Parathyroid adenoma (tissue), 2 donors: ENCODE measurements around the gene SSR4.

ENCODE experiments used
- H2AFZ ChIP-seq: fragments of 300-600 bp; sonication (generic); one replicate; pipeline ENCODE4 v1.7.0; 2017; ENCODE audit warnings: antibody characterized with exemption, mild to moderate bottlenecking
- H3K27ac ChIP-seq: fragments of 300-600 bp; sonication (generic); one replicate; pipeline ENCODE4 v1.7.0; 2017
- H3K27me3 ChIP-seq: fragments of 300-600 bp; sonication (generic); one replicate; pipeline ENCODE4 v1.7.0; 2017; ENCODE audit warnings: low read length; ENCODE audit not compliant: control insufficient read depth, insufficient read depth
- H3K36me3 ChIP-seq: fragments of 300-600 bp; sonication (generic); one replicate; pipeline ENCODE4 v1.7.0; 2017; ENCODE audit warnings: low read length; ENCODE audit not compliant: control insufficient read depth, insufficient read depth
- H3K4me1 ChIP-seq: fragments of 300-600 bp; sonication (generic); one replicate; pipeline ENCODE4 v1.7.0; 2017; ENCODE audit warnings: control low read depth
- H3K4me2 ChIP-seq: fragments of 300-600 bp; sonication (generic); one replicate; pipeline ENCODE4 v1.7.0; 2017; ENCODE audit warnings: low read length
- H3K4me3 ChIP-seq: fragments of 300-600 bp; sonication (generic); one replicate; pipeline ENCODE4 v1.7.0; 2017; ENCODE audit warnings: low read depth, low read length
- H3K79me2 ChIP-seq: fragments of 300-600 bp; sonication (generic); one replicate; pipeline ENCODE4 v1.7.0; 2017; ENCODE audit warnings: control low read depth
- H3K9ac ChIP-seq: fragments of 300-600 bp; sonication (generic); one replicate; pipeline ENCODE4 v1.7.0; 2017; ENCODE audit warnings: mild to moderate bottlenecking
- H3K9me3 ChIP-seq: fragments of 300-600 bp; sonication (generic); one replicate; pipeline ENCODE4 v1.7.0; 2017; ENCODE audit warnings: low read length; ENCODE audit not compliant: control insufficient read depth
- TF ChIP-seq, protein P1 (sequence below): fragments of 300-600 bp; sonication (generic); IDR thresholded peaks from one replicate; pipeline ENCODE4 v1.7.0; 2017; ENCODE audit warnings: antibody characterized with exemption, mild to moderate bottlenecking
- donor health status: primary hyperparathyroidism.

The SSR4 gene

DNA sequence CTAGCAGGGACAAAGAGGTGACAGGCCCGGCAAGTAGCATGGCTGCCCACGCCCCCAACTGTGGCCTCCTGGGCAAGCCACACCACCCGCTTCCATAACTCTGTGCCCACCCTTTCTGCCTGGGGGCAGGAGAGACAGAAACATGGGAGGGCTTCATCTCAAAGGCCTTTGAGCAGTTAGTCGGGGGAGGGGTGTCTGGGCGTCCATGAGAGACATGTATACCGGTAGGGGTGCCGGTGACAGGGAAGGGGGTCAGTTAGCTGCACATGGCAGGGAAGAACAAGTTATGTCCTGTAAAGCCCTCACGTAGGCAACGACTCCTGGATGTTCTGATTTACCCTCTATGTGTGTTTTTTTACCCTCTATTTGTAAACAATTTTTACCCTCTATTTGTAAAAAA lies 26.6 kb downstream of the SSR4 start:
- no peaks in the 10 kb centered on the region for H3K9me3 ChIP-seq
- H3K4me2 ChIP-seq, result no peak overlapping the region
- no peak overlapping the region for H3K4me3 ChIP-seq
- H3K9ac ChIP-seq, result no peak overlapping the region
- H3K4me1 ChIP-seq, result no peaks in the 10 kb centered on the region
- H2AFZ ChIP-seq, result no peak overlapping the region
- H3K27ac ChIP-seq, result no peak overlapping the region
- TF ChIP-seq, protein P1, sequence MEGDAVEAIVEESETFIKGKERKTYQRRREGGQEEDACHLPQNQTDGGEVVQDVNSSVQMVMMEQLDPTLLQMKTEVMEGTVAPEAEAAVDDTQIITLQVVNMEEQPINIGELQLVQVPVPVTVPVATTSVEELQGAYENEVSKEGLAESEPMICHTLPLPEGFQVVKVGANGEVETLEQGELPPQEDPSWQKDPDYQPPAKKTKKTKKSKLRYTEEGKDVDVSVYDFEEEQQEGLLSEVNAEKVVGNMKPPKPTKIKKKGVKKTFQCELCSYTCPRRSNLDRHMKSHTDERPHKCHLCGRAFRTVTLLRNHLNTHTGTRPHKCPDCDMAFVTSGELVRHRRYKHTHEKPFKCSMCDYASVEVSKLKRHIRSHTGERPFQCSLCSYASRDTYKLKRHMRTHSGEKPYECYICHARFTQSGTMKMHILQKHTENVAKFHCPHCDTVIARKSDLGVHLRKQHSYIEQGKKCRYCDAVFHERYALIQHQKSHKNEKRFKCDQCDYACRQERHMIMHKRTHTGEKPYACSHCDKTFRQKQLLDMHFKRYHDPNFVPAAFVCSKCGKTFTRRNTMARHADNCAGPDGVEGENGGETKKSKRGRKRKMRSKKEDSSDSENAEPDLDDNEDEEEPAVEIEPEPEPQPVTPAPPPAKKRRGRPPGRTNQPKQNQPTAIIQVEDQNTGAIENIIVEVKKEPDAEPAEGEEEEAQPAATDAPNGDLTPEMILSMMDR, result no peak
- no peaks in the 10 kb centered on the region for H3K36me3 ChIP-seq
- no peaks in the 10 kb centered on the region for H3K27me3 ChIP-seq
- H3K79me2 ChIP-seq, result no peaks in the 10 kb centered on the region

- no peak overlapping the region for H3K4me2 ChIP-seq
- TF ChIP-seq, protein P1, result no peak
- H3K9me3 ChIP-seq, result no peaks in the 10 kb centered on the region
- no peaks in the 10 kb centered on the region for H3K4me1 ChIP-seq
- H3K4me3 ChIP-seq, result no peak overlapping the region
- H3K9ac ChIP-seq, result no peak overlapping the region
- no peak overlapping the region for H3K27ac ChIP-seq
- H3K79me2 ChIP-seq, result no peaks in the 10 kb centered on the region
- H3K27me3 ChIP-seq, result no peaks in the 10 kb centered on the region
- H3K36me3 ChIP-seq, result no peaks in the 10 kb centered on the region
- H2AFZ ChIP-seq, result no peak overlapping the region
Measured at GRCh38 chrX:153824348-153824747, 29.9 kb downstream of the SSR4 start.

DNA sequence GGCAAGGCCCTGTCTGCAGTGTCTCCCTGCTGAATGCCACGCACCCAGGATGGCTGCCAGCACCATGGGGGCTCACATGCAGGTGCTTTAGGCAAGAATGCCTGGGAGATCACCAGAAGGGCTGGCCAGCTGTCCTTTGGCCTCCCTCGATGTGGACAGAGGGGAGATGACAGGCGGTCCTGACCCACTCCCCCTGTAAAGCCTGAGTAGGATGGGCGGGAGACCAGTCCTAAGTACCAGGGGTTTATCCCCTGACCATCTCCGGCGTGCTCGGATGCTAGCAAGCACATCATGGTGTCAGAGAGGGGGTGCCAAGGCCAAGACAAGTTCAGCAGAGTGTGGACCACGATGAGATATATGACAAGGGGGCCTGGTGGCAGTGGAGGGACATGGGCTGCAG lies 30.6 kb downstream of the SSR4 start:
- TF ChIP-seq, protein P1, result no peak
- H3K9me3 ChIP-seq, result no peaks in the 10 kb centered on the region
- no peak overlapping the region for H2AFZ ChIP-seq
- no peak overlapping the region for H3K9ac ChIP-seq
- no peaks in the 10 kb centered on the region for H3K79me2 ChIP-seq
- H3K27ac ChIP-seq, result no peak overlapping the region
- no peak overlapping the region for H3K4me2 ChIP-seq
- no peaks in the 10 kb centered on the region for H3K4me1 ChIP-seq
- H3K36me3 ChIP-seq, result no peaks in the 10 kb centered on the region
- H3K27me3 ChIP-seq, result no peaks in the 10 kb centered on the region
- H3K4me3 ChIP-seq, result no peak overlapping the region

- H3K4me2 ChIP-seq, result no peak overlapping the region
- no peaks in the 10 kb centered on the region for H3K27me3 ChIP-seq
- no peaks in the 10 kb centered on the region for H3K79me2 ChIP-seq
- TF ChIP-seq, protein P1, result no peak
- no peak overlapping the region for H3K9ac ChIP-seq
- no peaks in the 10 kb centered on the region for H3K4me1 ChIP-seq
- H3K9me3 ChIP-seq, result no peaks in the 10 kb centered on the region
- H3K4me3 ChIP-seq, result no peak overlapping the region
- H3K27ac ChIP-seq, result no peak overlapping the region
- no peaks in the 10 kb centered on the region for H3K36me3 ChIP-seq
- no peak overlapping the region for H2AFZ ChIP-seq
Measured at GRCh38 chrX:153827016-153827415, 32.5 kb downstream of the SSR4 start.

GRCh38 chrX:153827903-153828302 lies 33.4 kb downstream of the SSR4 start:
- no peaks in the 10 kb centered on the region for H3K27me3 ChIP-seq
- no peak overlapping the region for H3K27ac ChIP-seq

More at GRCh38 chrX:153827903-153828302, 33.4 kb downstream of the SSR4 start:
- H3K36me3 ChIP-seq, result no peaks in the 10 kb centered on the region
- TF ChIP-seq, protein P1, result no peak
- H3K9ac ChIP-seq, result no peak overlapping the region
- no peak overlapping the region for H3K4me2 ChIP-seq
- H3K9me3 ChIP-seq, result no peaks in the 10 kb centered on the region
- no peak overlapping the region for H3K4me3 ChIP-seq
- no peak overlapping the region for H2AFZ ChIP-seq
- no peaks in the 10 kb centered on the region for H3K79me2 ChIP-seq
- H3K4me1 ChIP-seq, result no peaks in the 10 kb centered on the region
